HG03280 (cell line): Measurements from ENCODE around the gene SRF.

Experiments used
- ATAC-seq: cut with Tn5 transposase; IDR thresholded peaks from one replicate; pipeline ENCODE4 v1.9.1; 2021; ENCODE audit warnings: mild to moderate bottlenecking, moderate library complexity; ENCODE audit not compliant: unreplicated experiment

SRF gene

DNA sequence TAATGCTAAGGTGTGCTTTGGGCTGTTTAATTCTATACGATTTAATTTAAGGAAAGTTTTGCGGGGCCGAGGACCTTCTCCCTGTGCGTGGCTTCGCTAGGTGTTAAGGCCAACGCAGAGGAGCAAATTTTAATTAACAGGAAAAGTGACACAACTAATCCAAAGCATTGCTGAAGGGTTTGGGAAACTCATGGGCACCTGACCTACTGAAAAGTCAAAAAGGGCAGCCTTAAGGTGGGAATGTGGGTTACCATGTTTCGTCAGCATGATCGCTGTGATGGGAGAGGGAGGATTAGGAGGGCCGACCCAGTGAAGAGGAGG lies 10.5 kb downstream of the SRF start:
- ATAC-seq: no peak

DNA sequence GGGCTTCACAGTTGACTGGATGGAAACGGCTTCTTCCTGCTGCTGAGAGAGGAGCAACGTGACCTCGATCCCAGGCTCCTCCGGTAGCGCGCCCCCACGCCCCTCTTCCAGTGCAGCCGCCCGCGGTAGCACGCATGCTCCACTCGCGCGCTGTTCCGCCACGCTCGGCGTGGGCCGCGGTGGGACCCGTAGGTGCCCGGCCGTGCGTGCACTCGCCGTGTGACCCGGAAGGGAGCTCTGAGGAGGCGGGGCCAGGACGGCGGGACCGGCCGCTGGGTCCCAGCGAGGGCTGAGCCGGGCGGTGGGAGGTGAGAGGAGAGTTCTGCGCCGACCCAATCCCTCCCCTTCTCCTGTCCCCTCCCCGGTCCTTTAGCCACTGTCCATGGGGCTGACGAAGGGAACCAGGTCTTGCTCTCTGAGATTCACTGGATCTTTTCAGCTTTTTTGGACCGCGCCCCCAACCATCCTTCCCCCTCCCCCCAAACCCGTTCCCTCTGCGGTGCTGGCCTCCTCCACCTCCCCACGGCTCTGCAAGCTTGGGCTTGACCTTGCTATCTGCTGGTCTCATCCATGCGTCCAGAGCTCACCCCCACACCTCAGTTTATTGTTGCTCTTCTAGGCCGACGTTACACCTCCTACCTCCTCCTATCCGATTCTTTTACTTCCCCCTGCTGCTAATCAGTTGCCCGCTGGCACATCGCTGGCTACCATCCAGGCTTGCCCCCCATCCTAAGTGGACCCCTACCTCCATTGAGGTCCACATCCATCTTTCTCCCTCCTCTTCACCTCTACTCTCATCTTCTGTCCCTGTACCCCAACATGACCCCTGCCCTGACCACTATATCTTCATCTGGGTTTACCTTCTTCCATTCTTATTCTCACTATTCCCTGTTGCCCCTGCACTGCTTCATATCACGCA lies 11.1 kb downstream of the SRF start, which contains the start of gene CUL9:
CUL9 (plus strand) TSS at position 255 of the 919 bp plus-strand sequence. CDS start 2,115 bp downstream, outside the sequence.
- ATAC-seq: peak; percentile 92

DNA sequence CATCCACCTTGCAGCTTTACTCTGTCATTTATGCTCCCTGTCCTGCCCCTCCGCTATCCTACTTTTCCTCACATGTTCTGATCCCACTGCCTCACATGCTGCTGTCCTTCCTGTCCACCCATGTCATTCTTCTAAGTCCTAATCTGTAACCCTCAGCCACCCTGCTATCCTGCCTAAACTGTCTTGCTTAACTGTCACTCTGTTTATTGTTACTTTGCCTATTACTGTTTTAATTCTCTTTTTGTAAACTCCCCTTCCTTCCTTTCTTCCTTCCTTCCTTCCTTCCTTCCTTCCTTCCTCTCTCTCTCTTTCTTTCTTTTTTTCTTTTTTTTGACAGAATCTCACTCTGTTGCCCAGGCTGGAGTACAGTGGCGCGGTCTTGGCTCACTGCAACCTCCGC lies 12.4 kb downstream of the SRF start:
- ATAC-seq: no peak

DNA sequence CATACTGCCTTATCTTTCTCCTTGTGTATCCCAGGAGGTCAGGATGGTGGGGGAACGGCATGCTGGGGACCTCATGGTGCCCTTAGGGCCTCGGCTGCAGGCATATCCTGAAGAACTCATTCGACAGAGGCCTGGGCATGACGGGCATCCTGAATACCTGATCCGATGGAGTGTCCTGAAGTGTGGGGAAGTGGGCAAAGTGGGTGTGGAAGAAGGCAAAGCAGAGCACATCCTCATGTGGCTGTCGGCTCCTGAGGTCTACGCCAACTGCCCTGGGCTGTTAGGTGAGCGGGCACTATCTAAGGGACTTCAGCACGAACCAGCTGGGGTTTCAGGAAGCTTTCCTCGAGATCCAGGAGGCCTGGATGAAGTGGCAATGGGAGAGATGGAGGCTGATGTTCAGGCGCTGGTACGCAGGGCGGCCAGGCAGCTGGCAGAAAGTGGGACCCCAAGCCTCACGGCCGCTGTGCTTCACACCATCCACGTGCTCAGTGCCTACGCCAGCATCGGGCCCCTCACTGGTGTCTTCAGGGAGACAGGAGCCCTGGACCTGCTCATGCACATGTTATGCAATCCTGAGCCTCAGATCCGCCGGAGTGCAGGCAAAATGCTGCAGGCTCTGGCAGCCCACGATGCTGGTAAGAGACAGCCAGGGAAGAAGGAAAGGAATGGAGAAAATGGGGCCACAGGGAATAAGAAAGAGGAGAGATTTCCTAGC lies 13.4 kb downstream of the SRF start:
- ATAC-seq: no peak

- ATAC-seq: no peak
Observed at GRCh38 chr6:43185391-43185985, 14.4 kb downstream of the SRF start.

DNA sequence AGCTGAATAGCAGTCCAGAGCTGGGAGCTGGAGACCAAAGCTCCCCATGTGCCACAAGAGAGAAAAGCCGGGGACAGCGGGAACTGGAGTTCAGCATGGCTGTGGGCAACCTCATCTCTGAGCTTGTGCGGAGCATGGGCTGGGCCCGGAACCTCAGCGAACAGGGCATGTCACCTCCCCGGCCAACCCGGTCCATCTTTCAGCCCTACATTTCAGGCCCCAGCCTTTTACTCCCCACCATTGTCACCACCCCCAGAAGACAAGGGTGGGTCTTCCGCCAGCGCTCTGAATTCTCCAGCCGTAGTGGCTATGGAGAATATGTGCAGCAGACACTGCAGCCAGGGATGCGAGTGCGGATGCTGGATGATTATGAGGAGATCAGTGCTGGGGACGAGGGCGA lies 14.9 kb downstream of the SRF start:
- ATAC-seq: no peak

DNA sequence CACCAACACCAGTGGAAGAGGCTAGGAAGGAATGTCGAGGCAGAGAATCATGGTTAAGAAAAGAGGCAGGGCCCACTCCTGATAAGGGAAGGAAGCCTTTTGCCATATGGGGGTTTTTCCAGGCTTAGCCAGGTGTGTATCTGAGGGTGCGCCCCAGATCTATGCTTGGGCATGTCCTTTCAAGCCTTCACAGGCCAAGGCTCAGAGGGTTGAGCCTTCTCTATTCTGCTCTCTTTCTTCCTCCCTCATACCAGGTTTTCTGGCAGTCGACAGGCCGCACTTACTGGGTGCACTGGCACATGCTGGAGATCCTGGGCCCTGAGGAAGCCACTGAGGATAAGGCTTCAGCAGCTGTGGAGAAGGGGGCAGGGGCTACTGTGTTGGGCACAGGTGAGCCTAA lies 15.6 kb downstream of the SRF start:
- ATAC-seq: no peak

- no peak for ATAC-seq
Observed at GRCh38 chr6:43187821-43188220, 16.8 kb downstream of the SRF start.

GRCh38 chr6:43188426-43188825 lies 17.4 kb downstream of the SRF start:
- no peak for ATAC-seq

DNA sequence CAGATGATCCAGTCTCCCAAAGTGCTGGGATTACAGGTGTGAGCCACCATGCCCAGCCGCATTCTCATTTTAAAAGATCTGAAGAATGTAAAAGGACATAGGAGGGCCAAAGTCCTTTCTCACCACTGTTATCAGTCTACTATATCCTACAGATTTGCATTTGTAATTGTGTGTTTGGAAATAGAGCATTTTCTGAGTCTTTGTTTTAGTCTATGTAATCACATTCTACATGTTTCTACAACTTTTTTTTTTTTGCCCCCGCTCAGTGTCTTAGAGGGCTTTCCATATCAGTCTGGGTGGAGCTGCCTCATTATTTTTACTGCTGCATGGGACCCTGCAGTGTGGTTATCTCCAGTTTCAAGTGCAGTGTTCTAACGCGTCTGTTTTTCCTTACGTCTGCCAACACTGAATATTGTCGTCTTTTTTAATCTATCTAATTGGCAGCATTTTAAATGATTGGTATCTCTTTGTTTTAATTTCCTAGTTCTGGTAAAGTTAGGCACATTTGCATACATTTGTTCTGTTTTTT lies 18.8 kb downstream of the SRF start:
- no peak for ATAC-seq

GRCh38 chr6:43192911-43193310 lies 21.8 kb downstream of the SRF start:
- no peak for ATAC-seq

- ATAC-seq: no peak
Observed at GRCh38 chr6:43193929-43194328, 22.9 kb downstream of the SRF start.

GRCh38 chr6:43196337-43196736 lies 25.3 kb downstream of the SRF start:
- no peak for ATAC-seq

DNA sequence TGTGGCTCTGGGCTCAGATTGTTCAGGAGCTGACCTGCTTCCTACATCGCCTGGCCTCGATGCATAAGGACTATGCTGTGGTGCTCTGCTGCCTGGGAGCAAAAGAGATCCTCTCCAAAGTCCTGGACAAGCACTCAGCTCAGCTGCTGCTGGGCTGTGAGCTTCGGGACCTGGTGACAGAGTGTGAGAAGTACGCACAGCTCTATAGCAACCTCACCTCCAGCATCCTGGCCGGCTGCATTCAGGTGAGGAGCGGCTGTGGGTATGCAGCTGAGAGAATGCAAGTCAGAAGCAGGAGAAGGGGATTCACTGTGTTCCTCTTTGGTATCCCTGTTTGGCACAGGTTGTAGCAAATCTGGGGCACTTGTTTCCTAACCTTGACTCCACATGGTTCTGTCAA lies 28.8 kb downstream of the SRF start:
- ATAC-seq: no peak

DNA sequence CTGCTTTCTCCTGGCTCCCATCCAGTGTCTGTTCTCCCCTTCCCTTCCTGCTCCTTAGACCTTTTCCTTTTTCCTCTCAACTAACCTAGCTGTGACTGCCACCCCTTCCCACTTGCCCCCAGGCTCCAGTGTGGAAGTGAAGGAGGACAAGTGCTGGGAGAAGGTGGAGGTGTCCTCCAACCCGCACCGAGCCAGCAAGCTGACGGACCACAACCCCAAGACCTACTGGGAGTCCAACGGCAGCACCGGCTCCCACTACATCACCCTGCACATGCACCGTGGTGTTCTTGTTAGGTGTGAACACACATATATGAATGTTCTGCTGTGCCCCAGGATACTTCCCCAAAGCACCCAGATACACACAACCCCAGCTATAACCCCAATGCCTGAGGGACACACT lies 29.5 kb downstream of the SRF start:
- no peak for ATAC-seq

- no peak for ATAC-seq
Observed at GRCh38 chr6:43202451-43202850, 31.4 kb downstream of the SRF start.

DNA sequence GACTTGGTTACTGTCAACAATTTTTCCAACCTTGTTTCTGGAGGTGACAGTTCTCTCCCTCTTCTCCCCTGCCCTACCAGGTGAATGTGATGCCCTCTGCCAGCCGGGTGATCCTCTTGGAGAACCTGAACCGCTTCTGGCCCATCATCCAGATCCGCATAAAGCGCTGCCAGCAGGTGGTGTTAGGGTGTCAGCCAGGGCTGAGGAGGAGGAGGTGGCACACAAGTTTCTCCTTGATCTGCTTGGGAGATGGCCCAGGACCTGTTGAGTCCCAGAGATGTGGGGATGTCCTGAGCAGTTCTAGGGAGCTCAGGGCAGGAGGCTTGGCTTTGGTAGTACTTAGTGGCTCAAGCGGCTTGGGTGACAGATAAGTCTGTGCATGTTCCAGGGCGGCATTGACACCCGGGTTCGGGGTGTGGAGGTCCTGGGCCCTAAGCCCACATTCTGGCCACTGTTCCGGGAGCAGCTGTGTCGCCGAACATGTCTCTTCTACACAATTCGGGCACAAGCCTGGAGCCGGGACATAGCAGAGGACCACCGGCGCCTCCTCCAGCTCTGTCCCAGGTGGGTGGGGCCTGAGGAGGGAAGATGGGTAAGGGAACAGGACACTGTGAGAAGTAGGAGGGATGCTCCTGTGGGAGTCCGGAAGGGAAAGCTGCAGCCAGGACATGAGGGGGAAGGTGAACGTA lies 32.1 kb downstream of the SRF start:
- no peak for ATAC-seq

DNA sequence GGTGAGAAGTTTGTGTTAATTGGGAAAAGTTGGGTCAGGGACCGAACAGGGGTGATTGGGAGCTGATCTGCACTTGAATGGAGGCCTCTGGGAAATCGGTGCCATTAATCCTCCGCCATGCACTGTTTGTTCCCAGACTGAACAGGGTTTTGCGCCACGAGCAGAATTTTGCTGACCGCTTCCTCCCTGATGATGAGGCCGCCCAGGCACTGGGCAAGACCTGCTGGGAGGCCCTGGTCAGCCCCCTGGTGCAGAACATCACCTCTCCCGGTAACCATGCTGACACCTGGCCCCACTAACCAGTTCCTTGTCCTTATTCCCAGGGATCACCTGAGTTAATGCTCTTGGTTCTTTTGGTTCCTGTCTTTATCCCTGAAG lies 32.6 kb downstream of the SRF start:
- ATAC-seq: no peak

DNA sequence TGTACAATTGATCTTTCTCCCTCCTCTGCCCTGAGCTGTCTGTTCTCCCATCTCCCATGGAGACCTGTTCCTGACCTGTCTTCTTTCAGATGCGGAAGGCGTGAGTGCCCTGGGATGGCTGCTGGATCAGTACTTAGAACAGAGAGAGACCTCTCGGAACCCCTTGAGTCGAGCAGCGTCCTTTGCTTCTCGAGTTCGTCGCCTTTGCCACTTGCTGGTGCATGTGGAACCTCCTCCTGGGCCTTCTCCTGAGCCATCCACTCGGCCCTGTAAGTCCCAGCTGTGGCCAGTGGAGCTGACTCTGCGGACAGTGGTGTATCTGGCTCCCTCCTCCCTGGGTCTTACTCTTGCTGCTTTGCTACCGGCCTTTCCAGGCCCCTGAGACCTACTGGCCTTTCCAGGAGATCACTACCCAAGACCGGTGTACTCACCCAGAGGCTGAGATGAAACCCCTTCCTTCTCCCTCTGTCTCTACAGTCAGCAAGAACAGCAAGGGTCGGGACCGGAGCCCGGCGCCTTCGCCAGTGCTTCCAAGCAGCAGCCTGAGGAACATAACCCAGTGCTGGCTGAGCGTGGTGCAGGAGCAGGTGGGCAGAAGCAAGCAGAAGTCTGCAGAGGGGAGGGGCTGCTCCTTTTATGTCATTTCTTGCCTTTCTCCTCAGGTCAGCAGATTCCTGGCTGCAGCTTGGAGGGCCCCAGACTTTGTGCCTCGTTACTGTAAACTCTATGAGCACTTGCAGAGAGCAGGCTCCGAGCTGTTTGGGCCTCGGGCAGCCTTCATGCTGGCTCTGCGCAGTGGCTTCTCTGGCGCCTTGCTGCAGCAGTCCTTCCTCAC lies 33.4 kb downstream of the SRF start:
- ATAC-seq: no peak

DNA sequence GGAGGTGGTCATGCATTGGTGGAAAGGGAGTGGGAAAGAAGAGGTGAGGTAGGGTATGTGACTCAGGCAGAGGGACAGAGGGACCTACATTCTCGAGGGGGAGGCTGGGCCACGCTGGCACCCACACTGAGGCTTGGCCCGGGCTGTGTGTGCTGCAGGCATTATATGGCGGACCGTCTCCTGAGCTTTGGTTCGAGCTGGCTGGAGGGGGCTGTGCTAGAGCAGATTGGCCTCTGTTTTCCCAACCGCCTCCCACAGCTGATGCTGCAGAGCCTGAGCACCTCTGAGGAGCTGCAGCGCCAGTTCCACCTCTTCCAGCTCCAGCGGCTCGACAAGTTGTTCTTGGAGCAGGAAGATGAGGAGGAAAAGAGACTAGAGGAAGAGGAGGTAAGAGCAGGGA lies 34.8 kb downstream of the SRF start:
- no peak for ATAC-seq
